ENCODE results near the gene ACTMAP.

The ACTMAP gene

GRCh38 chr19:40721936-40722661, 28.2 kb downstream of the ACTMAP start:
- DNase-seq (ENCODE audit: insufficient read length, low spot score) (no peak), FAIRE-seq (no peak)

GRCh38 chr19:40721140-40721486, 29.2 kb downstream of the ACTMAP start:
- FAIRE-seq (no peak), DNase-seq (ENCODE audit: insufficient read length, low spot score) (no peak)

GRCh38 chr19:40719414-40719894, 30.8 kb downstream of the ACTMAP start:
- DNase-seq (ENCODE audit: insufficient read length, low spot score) (no peak), FAIRE-seq (no peak)

- FAIRE-seq (no peak), DNase-seq (ENCODE audit: insufficient read length, low spot score) (peak; percentile 22)
These were observed 31.4 kb downstream of the ACTMAP start for GRCh38 chr19:40718774-40719391.

- DNase-seq (ENCODE audit: insufficient read length, low spot score) = no peak
- no peak for FAIRE-seq
These were observed 32.1 kb downstream of the ACTMAP start for GRCh38 chr19:40717880-40718773.

GRCh38 chr19:40717325-40717879, 32.9 kb downstream of the ACTMAP start:
- DNase-seq (ENCODE audit: insufficient read length, low spot score) = no peak

GRCh38 chr19:40716482-40717324, 33.6 kb downstream of the ACTMAP start, which contains the start of the genes COQ8B and ITPKC:
TSS of gene COQ8B (minus strand) at chr19:40716886. CDS start at chr19:40714632, 2,254 bp downstream.
TSS of gene ITPKC (plus strand) at chr19:40717112. CDS start at chr19:40717136, 24 bp downstream.
- FAIRE-seq (peak; percentile 93), DNase-seq (ENCODE audit: insufficient read length, low spot score) (peak; percentile 98)

More at GRCh38 chr19:40717325-40717879, 32.9 kb downstream of the ACTMAP start:
- FAIRE-seq = no peak

- no peak for DNase-seq (ENCODE audit: insufficient read length, low spot score)
- peak; percentile 68 for FAIRE-seq
These were observed 34.2 kb downstream of the ACTMAP start for GRCh38 chr19:40716031-40716481.

GRCh38 chr19:40714441-40715299, 35.6 kb downstream of the ACTMAP start:
- DNase-seq (ENCODE audit: insufficient read length, low spot score) = peak; percentile 90
- peak; percentile 84 for FAIRE-seq

- FAIRE-seq = no peak
- DNase-seq (ENCODE audit: insufficient read length, low spot score) = no peak
These were observed 36.3 kb downstream of the ACTMAP start for GRCh38 chr19:40713939-40714338.

GRCh38 chr19:40709817-40710216, 40.5 kb downstream of the ACTMAP start:
- FAIRE-seq = no peak
- no peak for DNase-seq (ENCODE audit: insufficient read length, low spot score)

- FAIRE-seq (no peak), DNase-seq (ENCODE audit: insufficient read length, low spot score) (no peak)
These were observed 42.7 kb downstream of the ACTMAP start for GRCh38 chr19:40707615-40708014.

GRCh38 chr19:40705950-40706619, 44.2 kb downstream of the ACTMAP start:
- FAIRE-seq = no peak
- no peak for DNase-seq (ENCODE audit: insufficient read length, low spot score)

- DNase-seq (ENCODE audit: insufficient read length, low spot score) (no peak), FAIRE-seq (no peak)
These were observed 45.0 kb downstream of the ACTMAP start for GRCh38 chr19:40705362-40705651.

- no peak for FAIRE-seq
- no peak for DNase-seq (ENCODE audit: insufficient read length, low spot score)
These were observed 45.6 kb downstream of the ACTMAP start for GRCh38 chr19:40704491-40705361.

- FAIRE-seq = no peak
- DNase-seq (ENCODE audit: insufficient read length, low spot score) = no peak
These were observed 47.1 kb downstream of the ACTMAP start for GRCh38 chr19:40703029-40703755.
